GM12892 (cell line): ENCODE data around the gene RNF133.

Source experiments
- POLR2A ChIP-seq: IDR thresholded peaks from 2 replicates; pipeline ENCODE4 v1.6.1; 2011; ENCODE audit warnings: low read depth, low read length, control low read depth
- POLR2AphosphoS5 ChIP-seq: IDR thresholded peaks from 2 replicates; pipeline ENCODE4 v1.6.1; 2011; ENCODE audit warnings: low read depth, low read length, control low read depth
- TAF1 ChIP-seq: IDR thresholded peaks from 2 replicates; pipeline ENCODE4 v1.6.1; 2011; ENCODE audit warnings: low read depth, mild to moderate bottlenecking, control low read depth, low read length, borderline replicate concordance

- TF ChIP-seq POLR2A (no peak), POLR2AphosphoS5 (no peak), TAF1 (no peak)
Measured at GRCh38 chr7:122684504-122684903, 14.4 kb downstream of the RNF133 start.
